Measurements from ENCODE around the gene KRT13. TPM values are rescaled to one million over a fixed set of nuclear protein-coding genes. Genes with fewer than 3 reads are reported as not detected.

Gene KRT13
- 0.24 to 0.87 TPM (median 0.39 TPM) in 5 replicates for total RNA-seq (2022; extraction: Qiagen RNA extraction; ENCODE audit: low read depth)

GRCh38 chr17:41505007-41505808, at the start of gene KRT13:
Gene KRT13 (minus strand): TSS chr17:41505612. CDS start chr17:41505550, 62 bp downstream.

DNA sequence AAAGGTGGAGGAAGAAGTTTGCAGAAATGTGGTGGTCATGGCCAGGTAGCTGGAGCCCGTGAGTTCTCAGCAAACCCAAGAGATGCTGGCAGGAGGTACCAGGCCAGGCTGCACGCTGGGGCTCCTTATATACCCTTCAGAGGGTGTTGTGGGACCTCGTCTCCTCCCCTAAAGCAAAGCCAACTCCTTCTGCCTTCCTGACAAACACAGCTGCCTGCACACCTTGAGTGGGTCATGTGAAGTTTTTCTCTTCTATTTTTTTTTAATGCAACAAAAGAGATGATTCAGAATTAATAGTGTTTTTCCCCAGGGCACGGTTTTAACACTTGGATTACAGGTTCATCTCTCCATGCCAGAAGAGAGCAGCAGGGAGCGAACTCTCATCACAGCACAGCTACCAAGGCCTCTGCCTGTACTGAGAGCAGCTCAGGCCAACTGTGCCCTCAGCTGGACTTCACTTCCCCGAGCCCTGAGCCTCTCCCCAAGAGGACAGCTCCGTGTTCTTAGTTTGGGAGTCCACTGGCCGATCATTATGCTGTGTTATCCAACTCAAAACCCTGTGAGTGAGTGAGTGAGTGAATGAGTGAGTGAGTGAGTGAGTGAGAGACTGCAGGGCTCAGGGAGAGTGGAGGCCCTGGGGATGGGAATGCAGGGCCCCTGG, 13.5 kb upstream of the KRT13 start, which contains the start of gene KRT15:
KRT15 (minus strand) TSS at position 102 of the 661 bp plus-strand sequence; CDS start at position 39, 63 bp downstream.

DNA sequence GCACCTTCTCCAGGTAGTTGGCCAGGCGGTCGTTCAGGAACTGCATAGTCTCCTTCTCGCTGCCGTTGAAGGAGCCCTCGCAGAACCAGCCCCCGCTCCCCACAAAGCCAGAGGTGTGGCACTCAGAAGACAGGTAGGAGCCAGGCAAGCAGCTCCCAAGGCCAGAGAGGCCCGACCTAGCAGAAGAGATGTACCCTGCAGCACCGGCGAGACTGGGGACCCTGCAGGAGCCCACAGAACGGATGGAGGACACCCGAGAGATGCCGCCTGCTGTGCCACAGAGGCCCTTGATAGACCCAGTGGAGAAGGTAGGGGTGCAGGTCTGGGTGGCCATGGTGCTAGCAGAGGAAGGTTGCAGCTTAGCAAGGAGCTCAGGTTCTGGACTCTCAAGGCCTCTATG, 15.9 kb downstream of the KRT13 start, which contains the start of gene KRT36:
KRT36 (minus strand) TSS at position 380 of the 400 bp plus-strand sequence; CDS start at position 334, 46 bp downstream.

GRCh38 chr17:41481036-41481435, 24.4 kb downstream of the KRT13 start, which contains the start of gene KRT35:
Gene KRT35 (minus strand): TSS chr17:41481151. CDS start chr17:41481097, 54 bp downstream.

DNA sequence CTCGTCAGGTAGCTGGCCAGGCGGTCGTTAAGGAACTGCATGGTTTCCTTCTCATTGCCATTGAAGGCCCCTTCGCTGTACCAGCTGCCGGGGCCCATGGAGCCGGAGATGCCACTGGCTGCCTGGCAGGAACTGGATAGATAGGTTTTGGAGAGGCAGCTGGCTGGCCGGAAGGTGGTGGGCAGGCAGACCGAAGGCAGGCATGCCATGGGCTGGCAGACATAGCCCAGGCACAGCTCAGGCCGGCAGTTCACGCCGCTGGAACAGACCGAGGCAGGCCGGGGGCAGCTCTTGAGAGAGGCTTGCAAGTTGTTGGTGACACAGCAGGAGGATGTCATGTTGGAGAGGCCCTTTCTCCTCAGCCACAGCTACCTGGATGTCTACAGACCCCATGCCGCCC, 38.4 kb downstream of the KRT13 start, which contains the start of gene KRT32:
KRT32 (minus strand) TSS at position 399 of the 400 bp plus-strand sequence; CDS start at position 338, 61 bp downstream.

Other genes with a start within 250 kb of the KRT13 start
- not detected in 5 replicates for gene KRTAP9-6, start 240.2 kb downstream of the KRT13 start, total RNA-seq (2022; extraction: Qiagen RNA extraction; ENCODE audit: low read depth)
- not detected in 5 replicates for gene KRTAP9-7, start 229.9 kb downstream of the KRT13 start, total RNA-seq (2022; extraction: Qiagen RNA extraction; ENCODE audit: low read depth)
- gene KRTAP29-1, start 202.8 kb downstream of the KRT13 start, total RNA-seq (2022; extraction: Qiagen RNA extraction; ENCODE audit: low read depth): not detected in 5 replicates
- gene KRTAP16-1, start 196.3 kb downstream of the KRT13 start, total RNA-seq (2022; extraction: Qiagen RNA extraction; ENCODE audit: low read depth): not detected in 5 replicates
- not detected in 5 replicates for gene KRTAP17-1, start 189.9 kb downstream of the KRT13 start, total RNA-seq (2022; extraction: Qiagen RNA extraction; ENCODE audit: low read depth)
- not detected in 5 replicates for gene KRT33A, start 154.8 kb downstream of the KRT13 start, total RNA-seq (2022; extraction: Qiagen RNA extraction; ENCODE audit: low read depth)
- gene KRT33B, start 135.8 kb downstream of the KRT13 start, total RNA-seq (2022; extraction: Qiagen RNA extraction; ENCODE audit: low read depth): not detected in 5 replicates
- 0.37 to 0.73 TPM (median 0.45 TPM) in 5 replicates for gene KRT34, start 123.3 kb downstream of the KRT13 start, total RNA-seq (2022; extraction: Qiagen RNA extraction; ENCODE audit: low read depth)
- gene KRT31, start 108.0 kb downstream of the KRT13 start, total RNA-seq (2022; extraction: Qiagen RNA extraction; ENCODE audit: low read depth): 0.08 TPM in 1 of 5 replicates, not detected in the others
- not detected in 5 replicates for gene KRT37, start 81.0 kb downstream of the KRT13 start, total RNA-seq (2022; extraction: Qiagen RNA extraction; ENCODE audit: low read depth)
- gene KRT38, start 64.6 kb downstream of the KRT13 start, total RNA-seq (2022; extraction: Qiagen RNA extraction; ENCODE audit: low read depth): not detected in 5 replicates
- 0.13 TPM in 1 of 5 replicates, not detected in the others for gene KRT32, start 38.2 kb downstream of the KRT13 start, total RNA-seq (2022; extraction: Qiagen RNA extraction; ENCODE audit: low read depth)
- gene KRT35, start 24.5 kb downstream of the KRT13 start, total RNA-seq (2022; extraction: Qiagen RNA extraction; ENCODE audit: low read depth): not detected in 5 replicates
- 0.07 TPM in 1 of 5 replicates, not detected in the others for gene KRT36, start 15.7 kb downstream of the KRT13 start, total RNA-seq (2022; extraction: Qiagen RNA extraction; ENCODE audit: low read depth)
- gene KRT15, start 13.3 kb upstream of the KRT13 start, total RNA-seq (2022; extraction: Qiagen RNA extraction; ENCODE audit: low read depth): 2.7 to 4.0 TPM (median 3.2 TPM) in 5 replicates
- gene KRT19, start 22.7 kb upstream of the KRT13 start, total RNA-seq (2022; extraction: Qiagen RNA extraction; ENCODE audit: low read depth): 42.9 to 67.6 TPM (median 53.1 TPM) in 5 replicates
- gene KRT9, start 66.4 kb upstream of the KRT13 start, total RNA-seq (2022; extraction: Qiagen RNA extraction; ENCODE audit: low read depth): not detected in 5 replicates
- gene KRT14, start 81.3 kb upstream of the KRT13 start, total RNA-seq (2022; extraction: Qiagen RNA extraction; ENCODE audit: low read depth): 0.07 to 0.13 TPM in 2 of 5 replicates, not detected in the others
- gene KRT16, start 107.2 kb upstream of the KRT13 start, total RNA-seq (2022; extraction: Qiagen RNA extraction; ENCODE audit: low read depth): 0.64 to 1.8 TPM (median 1.3 TPM) in 5 replicates
- 0.63 to 1.9 TPM (median 1.3 TPM) in 5 replicates for gene KRT17, start 119.0 kb upstream of the KRT13 start, total RNA-seq (2022; extraction: Qiagen RNA extraction; ENCODE audit: low read depth)
- 1,141 to 1,532 TPM (median 1,312 TPM) in 5 replicates for gene EIF1, start 183.3 kb upstream of the KRT13 start, total RNA-seq (2022; extraction: Qiagen RNA extraction; ENCODE audit: low read depth)
- 0.42 TPM in 1 of 5 replicates, not detected in the others for gene GAST, start 206.7 kb upstream of the KRT13 start, total RNA-seq (2022; extraction: Qiagen RNA extraction; ENCODE audit: low read depth)
- 1.1 to 2.3 TPM (median 1.5 TPM) in 5 replicates for gene HAP1, start 229.0 kb upstream of the KRT13 start, total RNA-seq (2022; extraction: Qiagen RNA extraction; ENCODE audit: low read depth)